SHP77 (cell line): ENCODE results near the gene PTPRT.

ENCODE experiments used
- DNase-seq, 2 experiments: peaks; one replicate each; lab custom pipeline; 2025; lab: John Stamatoyannopoulos, UW

Gene PTPRT

DNA sequence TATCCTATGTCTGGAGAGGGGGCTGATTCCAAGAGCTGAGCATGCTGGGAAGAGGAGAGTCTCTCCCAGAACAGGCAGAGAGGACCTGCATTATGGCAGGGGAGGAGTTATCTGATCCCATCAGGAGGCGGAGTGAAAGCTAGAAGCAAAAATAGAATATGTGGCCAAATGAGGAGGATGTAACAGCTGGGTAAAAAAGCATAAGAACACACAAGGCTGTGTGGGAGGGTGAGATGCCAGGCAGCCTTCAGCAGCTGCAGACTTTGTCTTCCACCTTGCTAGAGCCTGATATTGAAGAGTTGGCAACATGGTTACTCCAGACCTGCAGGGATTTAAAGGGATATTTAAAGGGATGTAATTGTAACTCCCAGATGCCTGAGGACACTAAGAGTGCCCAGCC lies 167.1 kb downstream of the PTPRT start:
- DNase-seq: no peak

DNA sequence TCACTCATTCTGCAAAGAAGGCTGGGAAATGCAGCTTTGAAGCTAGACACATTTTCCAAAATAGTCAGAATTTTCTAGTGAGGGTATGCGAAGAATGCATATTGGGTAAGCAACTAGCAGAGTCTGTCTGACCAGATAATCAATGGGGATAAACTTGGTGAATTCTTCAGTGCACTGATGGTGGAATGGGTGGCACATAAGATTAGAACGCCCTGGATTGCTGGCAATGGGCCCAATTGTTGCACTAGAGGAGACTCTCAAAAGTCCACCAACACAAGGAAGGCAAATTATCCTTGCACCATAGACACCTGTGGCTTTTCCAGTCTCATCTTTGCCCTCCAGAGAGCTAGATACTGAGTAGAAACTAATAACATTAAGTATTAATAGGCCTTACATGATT lies 167.6 kb downstream of the PTPRT start:
- DNase-seq: no peak

- no peak for DNase-seq
Observed at GRCh38 chr20:43017241-43018030, 172.3 kb downstream of the PTPRT start.

DNA sequence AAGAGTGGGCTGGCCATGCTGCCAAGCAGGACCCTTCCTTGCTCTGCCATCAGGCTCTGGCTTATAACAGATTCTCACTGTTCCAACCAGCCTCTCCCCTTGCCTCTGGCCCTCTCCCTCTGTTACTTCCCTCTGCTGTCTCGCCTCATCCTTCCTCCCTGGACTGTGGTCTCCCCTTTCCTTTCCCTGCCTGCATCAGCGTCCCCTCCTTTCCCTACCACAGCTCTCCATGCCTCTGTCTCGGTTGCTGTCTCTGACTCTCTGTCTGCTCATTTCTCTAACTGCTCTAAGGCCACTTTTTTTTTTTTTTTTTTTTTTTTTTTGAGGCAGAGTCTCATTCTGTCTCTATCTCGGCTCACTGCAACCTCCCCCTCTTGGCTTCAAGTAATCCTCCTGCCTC lies 173.4 kb downstream of the PTPRT start:
- no peak for DNase-seq

GRCh38 chr20:43015566-43015965 lies 174.1 kb downstream of the PTPRT start:
- DNase-seq: no peak

DNA sequence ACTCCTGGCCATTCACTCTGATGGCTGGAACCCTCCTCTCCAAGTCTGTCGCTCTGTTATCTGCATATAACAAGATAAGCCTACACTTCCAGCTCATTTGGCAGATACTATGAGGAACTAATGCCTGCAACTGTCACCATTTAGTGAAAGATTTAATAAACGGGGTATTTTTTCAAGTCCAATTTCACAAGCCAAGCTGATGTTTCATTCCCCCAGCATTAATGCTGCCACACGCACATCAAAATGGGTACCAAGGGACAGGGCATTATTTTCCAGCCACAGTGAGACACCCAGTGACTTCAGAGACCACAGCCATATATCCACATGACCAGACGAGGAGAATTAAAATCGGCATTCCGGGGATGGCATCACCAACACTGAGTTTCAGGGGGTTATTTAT lies 175.5 kb downstream of the PTPRT start:
- no peak for DNase-seq

- no peak for DNase-seq
Observed at GRCh38 chr20:43011491-43011890, 178.2 kb downstream of the PTPRT start.

- no peak for DNase-seq
Observed at GRCh38 chr20:43009532-43009931, 180.2 kb downstream of the PTPRT start.

- no peak for DNase-seq
Observed at GRCh38 chr20:43007525-43007924, 182.2 kb downstream of the PTPRT start.

GRCh38 chr20:43006651-43007375 lies 182.9 kb downstream of the PTPRT start:
- DNase-seq: no peak

DNA sequence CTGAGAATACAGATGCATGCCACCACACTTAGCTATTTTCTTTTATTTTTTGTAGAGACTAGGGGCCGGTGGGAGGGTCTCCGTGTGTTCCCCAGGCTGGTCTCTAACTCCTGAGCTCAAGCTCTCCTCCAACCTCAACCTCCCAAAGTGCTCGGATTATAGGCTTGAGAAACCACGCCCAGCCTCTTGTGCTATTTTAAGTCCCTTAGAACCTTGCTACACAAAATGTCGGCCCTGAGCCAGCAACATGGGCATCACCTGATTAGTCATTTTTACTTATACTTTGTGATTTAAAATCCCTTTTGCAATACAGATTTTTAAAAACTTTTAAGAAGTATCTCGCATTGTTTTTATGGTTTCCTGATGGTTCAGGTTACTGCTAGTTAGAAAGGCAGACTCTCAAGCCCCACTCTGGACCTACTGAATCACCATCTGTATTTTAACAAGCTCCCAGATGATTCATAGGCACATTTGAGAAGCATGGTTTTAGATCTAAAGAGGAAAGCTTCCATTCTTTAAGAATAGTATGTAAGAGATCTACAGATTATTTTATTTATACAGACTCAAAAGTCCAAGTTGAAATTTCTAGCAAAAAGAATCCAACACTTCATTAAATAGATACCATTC lies 186.3 kb downstream of the PTPRT start:
- DNase-seq: no peak

GRCh38 chr20:42996141-42996540 lies 193.6 kb downstream of the PTPRT start:
- no peak for DNase-seq

DNA sequence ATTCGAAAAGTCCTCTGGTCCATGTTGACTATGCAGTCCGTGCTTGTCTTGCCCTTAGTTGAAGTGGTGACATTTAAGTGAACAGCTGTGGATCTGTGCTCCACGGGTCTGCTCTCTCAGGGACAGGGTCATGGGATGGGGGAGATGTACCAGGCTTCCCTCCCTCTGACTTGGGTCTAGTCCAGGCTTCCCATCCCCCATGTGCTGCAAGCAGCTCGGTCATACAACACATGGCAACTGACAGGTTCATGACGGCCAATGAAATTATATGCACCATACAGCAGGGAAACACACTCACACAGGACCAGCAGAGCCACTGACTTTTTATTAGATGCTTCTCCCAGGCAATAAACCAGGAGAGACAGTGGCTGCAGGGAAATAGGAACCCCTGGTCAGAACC lies 201.4 kb downstream of the PTPRT start:
- no peak for DNase-seq

DNA sequence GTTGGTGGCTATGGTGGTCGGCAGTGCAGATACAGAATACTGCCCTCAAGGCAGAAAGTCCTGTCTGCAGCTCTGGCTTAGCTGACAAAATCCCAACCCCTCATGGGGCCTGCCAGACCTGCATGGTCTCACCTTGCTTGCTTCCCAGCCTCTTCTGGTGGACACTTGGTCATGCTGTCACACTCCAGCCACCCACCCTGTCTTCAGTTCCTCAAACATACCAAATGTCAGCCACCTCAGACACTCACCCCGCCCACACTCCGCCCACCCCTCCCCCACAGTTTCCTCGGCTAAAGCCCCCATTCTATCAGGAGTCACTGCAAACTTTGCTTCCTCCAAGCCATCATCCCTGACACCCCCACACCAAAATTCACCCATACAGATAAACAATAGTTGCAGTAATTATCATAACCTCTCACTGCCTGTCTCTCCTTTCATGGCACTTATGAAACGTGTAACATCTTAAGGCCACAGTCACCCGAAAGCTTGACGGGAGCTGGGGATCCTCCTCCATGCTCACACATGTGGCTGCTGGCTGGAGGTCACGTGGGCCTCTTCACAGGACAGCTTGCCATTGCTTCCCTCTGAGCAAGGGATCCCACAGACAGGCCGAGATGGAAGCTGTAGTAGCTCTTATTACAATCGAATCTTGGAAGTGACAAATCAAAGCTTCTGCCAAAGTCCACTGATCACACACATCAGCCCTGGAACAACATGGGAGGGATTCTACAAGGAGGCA lies 202.2 kb downstream of the PTPRT start:
- DNase-seq: no peak

DNA sequence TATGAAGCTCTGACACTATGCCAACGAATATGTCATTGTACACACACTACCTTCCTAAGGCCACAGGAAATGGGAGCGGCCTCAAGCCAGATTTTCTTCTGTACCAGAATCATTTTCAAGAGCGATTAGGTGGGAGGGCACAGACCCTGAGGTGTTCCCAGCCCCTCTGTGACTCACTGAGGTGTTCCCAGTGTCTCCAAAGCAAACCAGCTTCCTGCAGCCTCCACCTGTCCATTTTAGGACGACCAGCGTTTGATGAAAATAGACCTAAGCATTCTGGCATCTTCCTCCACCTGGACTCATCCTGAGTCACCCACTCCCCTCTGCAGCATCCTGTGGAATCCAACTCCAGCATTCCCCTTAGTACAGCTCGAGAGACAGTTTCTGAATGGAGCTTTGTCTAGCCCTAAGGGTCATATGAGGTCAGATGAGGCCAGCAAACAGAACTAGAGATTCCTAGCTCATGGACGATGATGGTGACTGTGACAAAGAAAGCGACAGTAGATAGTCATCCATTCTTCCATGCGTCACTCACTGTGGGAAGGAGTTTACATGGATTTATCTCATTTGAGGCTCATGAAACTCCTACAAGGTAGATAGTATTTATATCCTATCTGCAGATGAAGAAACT lies 203.4 kb downstream of the PTPRT start:
- DNase-seq: no peak

DNA sequence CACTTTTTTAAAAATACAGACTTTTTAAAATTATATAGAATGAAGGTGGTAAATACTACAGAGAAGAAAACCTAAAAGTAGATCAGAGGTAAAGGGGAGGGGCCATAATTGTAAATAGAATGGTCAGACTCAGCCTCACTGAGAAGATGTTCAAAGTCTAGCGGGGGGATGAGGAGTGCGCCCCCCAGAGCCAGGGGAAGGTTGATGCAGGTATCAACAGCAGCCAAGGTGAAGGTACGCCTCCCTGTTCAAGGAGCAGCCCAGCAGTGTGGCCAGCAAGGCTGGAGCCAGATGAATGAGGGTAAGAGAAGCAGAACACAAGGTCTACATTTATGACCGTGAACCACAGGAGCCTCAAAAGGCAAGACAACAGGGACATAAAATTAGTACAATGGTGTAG lies 204.1 kb downstream of the PTPRT start:
- no peak for DNase-seq

- no peak for DNase-seq
Observed at GRCh38 chr20:42982218-42982617, 207.5 kb downstream of the PTPRT start.

GRCh38 chr20:42981253-42981652 lies 208.5 kb downstream of the PTPRT start:
- no peak for DNase-seq

- DNase-seq: no peak
Observed at GRCh38 chr20:42979720-42980119, 210.0 kb downstream of the PTPRT start.

- no peak for DNase-seq
Observed at GRCh38 chr20:42978184-42978974, 211.3 kb downstream of the PTPRT start.

GRCh38 chr20:42975974-42976373 lies 213.7 kb downstream of the PTPRT start:
- no peak for DNase-seq
